NCI-H128 (cell line): ENCODE results near the gene TMEM8B.

Source experiments
- DNase-seq: peaks from one replicate; lab custom pipeline; 2025; ENCODE audit not compliant: unreplicated experiment; lab: John Stamatoyannopoulos, UW

The TMEM8B gene, protein sequence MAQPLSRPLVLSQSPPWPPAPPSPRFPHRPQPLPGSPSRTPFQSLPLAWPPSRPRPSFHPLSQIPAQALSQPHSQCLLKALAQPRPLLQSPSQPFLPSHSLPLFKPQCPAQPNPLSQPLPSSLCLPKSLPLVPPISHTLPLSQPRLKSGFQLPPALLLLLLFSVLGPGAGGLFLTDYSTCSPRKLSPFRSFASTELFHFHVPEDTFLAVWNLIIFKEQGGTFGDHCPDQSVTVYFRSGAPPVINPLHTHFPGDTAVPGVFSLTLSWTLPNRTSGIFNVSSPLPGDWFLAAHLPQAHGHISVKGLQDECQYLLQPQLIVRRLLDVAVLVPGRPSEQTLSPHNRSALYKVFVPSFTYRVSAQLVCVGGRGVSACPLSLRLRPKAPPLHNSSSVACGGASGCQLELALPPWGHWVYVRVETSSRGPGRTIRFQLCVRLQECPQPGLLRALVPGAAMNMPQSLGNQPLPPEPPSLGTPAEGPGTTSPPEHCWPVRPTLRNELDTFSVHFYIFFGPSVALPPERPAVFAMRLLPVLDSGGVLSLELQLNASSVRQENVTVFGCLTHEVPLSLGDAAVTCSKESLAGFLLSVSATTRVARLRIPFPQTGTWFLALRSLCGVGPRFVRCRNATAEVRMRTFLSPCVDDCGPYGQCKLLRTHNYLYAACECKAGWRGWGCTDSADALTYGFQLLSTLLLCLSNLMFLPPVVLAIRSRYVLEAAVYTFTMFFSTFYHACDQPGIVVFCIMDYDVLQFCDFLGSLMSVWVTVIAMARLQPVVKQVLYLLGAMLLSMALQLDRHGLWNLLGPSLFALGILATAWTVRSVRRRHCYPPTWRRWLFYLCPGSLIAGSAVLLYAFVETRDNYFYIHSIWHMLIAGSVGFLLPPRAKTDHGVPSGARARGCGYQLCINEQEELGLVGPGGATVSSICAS

DNA sequence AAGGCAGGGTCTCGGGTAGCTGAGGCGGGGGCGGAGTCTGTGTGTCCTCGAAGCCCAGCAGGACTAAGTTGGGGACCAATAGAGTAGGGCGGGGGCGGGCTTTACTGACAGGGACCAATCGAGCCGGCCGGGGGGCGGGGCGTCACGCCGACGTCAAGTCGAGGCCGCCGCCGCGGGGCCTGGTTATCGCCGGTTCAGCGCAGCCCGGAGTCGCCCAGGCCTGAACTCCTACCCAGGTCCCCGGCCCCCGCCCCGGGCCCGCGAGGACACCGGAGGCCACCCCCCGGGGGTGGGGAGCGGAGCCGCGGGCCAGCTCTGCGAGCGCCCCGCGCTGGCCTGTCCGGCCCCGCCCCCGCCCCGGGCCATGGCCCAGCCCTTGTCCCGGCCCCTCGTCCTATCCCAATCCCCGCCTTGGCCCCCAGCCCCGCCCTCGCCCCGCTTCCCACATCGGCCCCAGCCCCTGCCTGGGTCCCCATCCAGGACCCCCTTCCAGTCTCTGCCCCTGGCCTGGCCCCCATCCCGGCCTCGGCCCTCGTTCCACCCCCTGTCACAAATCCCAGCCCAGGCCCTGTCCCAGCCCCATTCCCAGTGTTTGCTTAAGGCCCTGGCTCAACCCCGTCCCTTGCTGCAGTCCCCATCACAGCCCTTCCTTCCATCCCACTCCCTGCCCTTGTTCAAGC lies at the start of gene TMEM8B:
TSS of gene TMEM8B (plus strand) at position 145 of the 680 bp plus-strand sequence. CDS start at position 365, 220 bp downstream.
- peak; percentile 79 for DNase-seq

DNA sequence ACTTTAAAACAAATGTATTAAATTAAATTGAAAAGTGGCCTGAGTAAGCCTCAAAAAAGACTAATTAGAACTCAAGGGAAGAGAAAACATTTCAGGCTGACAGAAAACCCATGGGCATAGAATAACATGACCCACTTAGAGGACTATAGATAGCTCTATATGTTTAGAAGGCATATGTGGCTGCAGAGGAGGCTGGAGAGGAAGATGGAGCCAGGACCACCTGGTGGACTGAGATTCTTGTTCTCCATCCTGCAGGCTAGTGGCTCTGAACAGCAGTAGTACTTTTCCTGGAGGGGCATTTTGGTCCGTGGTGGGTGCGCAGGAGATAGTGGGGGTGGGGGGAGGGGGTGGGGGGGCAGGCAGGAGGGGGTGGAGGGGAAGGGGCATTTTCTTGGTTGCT lies 48.0 kb upstream of the TMEM8B start:
- DNase-seq: no peak

DNA sequence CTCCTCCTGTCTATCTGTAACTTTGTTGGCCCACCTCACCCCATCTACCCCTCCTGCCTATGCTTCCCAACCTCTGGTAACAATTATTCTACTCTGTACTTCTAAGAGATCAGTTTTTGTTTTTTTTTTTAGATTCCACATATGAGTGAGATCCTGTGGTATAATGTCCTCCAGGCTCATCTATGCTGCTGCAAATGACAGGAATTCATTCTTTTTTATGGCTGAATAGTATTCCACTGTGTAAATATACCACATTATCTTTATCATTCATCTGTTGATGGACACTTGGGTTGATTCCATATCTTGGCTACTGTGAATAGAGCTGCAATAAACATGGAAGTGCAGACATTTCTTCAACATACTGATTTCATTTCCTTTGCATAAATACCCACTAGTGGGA lies 45.6 kb upstream of the TMEM8B start:
- DNase-seq: no peak

DNA sequence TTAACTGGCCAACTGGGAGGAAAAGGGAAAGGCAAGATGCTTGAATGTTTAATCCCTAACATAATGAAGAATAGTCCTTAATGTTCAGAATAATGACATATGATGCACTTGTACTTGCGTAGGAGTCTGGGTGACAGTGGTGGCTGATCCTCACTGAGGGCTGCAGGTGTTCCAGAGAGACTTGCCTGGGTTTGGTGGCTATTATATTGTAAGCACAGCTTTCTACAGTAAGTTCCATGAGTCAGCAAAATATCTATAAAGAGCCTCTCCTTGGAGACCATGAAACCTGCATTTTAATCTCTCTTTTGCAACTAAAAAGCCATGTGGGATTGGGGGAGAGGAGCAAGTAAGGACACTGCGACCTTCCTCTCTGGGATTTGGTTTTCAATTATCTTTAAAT lies 39.5 kb upstream of the TMEM8B start:
- no peak for DNase-seq

DNA sequence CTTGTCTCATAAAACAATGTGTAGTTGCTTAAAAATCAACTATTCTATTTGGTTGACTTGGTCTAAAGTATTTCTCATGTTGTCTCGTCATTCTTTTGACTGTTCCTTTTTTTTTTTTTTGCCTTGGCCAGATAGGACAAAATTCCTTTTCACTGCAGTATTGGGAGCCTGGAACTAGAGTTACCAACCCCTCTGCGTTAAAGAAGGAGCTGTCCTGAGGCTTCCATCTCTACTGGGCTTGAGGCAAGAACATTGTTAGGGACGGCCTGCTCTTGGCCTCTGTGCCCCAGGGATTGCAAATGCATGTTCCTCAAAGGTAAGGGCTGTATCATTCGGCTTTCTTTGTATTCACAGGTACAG lies 39.0 kb upstream of the TMEM8B start:
- DNase-seq: no peak

DNA sequence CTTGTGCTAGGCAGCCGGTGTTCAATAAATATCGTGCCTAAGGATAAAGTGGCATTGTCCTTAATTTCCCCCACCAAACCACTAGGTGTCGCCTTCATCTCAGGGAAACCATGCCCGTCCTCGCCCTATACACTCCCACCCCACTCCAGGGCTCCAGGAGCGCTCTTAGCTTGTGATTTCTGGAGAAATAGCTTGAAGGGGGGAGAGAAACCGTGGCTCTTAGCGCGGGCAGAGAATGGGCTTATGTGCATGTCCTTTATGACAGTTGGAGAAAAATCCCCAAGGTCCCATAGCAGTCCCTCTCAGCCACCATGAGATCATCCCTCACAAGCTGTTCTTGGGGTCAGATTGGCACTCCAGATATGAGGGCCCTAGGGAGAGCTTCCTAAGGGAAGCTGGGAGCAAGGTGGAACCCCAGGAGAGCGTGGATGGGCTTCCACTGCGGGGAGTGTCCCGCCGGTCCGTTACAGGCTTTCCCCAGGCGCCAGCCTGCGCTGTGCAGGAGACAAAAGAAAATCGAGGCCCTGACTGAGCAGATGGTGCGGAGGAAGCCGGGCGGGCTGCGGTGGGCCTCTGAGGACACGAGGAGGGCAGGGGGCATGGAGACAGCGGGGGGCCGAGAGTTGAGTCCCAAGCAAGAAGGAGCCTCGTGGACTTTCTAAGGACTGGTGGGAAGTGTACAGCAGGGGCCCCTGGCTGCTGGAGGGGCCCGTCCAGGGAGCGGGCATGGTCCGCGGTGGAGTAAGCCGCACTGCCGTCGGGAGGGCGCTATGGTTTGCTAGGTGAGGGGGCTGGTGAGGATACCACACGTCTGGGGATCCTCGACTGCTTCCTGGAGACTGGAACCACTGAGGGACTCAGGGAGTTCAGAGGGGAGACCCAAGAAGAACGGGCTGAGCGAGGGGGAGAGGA lies 38.4 kb upstream of the TMEM8B start:
- DNase-seq: peak; percentile 47

DNA sequence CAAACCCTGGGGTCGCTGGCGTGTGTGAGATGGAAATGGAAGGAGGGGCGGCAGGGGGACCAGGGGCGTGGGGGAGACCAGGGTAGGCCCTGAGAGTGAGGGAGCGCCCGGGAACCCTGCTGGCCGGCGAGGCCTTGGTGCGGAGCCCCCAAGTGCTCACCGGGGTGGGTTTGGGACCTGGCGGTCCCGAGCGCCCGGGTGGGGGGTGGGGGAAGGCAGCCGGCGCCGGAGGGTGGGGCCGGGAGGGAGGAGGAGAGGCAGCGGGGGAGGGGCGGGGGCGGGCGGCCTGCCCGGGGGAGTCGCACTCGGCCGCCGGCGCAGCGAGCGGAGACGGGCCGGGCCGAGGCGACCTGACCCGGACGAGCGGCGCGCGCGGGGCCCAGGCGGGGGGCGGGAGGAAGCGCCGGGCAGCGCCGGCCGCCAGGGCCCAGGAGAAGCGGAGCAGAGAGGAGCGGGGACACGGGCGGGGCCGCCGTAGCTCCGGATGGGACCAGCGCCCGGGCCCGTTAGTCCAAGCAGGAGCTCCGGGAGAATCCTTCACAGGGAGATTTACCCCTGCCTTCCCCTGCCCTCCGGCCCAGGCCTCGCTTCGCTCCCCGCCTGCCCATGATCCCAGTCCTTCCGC lies 37.6 kb upstream of the TMEM8B start, which contains the start of gene NPR2:
TSS of gene NPR2 (plus strand) at position 295 of the 625 bp plus-strand sequence. CDS start 818 bp downstream, outside the sequence.
- no peak for DNase-seq

DNA sequence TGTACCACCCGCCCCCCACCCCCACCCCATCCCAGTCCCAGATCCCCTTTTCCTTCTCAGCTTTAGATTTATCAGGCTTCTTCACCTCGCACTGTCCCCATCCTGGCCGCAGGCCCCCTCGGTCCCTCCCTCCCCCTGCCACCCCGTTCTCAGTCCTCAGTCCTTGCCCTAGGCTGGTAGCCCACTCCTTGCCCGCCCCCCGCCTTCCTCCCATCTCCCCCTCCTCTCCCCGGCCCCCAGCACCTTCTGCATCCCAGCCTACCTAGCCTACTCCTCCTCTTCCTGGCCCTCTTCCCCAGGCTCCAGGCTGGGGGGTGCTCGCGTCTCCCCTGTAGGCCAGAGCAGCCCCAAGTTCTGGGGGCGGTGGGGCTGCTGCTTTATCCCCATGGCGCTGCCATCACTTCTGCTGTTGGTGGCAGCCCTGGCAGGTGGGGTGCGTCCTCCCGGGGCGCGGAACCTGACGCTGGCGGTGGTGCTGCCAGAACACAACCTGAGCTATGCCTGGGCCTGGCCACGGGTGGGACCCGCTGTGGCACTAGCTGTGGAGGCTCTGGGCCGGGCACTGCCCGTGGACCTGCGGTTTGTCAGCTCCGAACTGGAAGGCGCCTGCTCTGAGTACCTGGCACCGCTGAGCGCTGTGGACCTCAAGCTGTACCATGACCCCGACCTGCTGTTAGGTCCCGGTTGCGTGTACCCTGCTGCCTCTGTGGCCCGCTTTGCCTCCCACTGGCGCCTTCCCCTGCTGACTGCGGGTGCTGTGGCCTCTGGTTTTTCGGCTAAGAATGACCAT lies 36.8 kb upstream of the TMEM8B start:
- DNase-seq: no peak

DNA sequence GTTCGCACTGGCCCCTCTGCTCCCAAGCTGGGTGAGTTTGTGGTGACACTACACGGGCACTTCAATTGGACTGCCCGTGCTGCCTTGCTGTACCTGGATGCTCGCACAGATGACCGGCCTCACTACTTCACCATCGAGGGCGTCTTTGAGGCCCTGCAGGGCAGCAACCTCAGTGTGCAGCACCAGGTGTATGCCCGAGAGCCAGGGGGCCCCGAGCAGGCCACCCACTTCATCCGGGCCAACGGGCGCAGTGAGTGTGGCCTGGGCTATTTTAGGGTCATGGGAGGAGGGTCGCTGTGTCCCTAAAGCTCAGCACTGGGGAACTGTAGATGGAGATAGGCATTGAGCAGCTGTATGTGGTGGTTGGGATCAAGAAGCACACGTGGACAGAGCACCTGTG lies 36.2 kb upstream of the TMEM8B start:
- DNase-seq: no peak

DNA sequence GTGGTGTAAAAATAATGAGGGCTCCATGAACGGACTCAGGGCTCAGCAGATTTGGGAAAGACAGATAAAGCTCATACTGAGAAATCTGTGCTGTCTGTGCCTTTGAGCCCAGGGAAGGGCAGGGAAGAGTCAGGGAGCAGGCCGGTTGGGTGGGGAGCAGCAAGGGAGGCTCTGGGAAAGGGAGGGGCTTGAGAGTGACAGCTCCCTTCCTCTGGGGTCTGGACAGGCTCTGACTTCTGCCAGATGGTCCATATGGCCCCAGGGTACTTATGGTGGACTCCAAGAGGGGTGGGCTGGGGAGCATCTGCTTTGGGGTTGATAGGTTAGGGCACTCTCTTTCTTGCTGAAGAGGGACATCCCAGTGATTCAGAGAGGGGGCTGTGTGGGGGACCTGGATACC lies 35.6 kb upstream of the TMEM8B start:
- no peak for DNase-seq

DNA sequence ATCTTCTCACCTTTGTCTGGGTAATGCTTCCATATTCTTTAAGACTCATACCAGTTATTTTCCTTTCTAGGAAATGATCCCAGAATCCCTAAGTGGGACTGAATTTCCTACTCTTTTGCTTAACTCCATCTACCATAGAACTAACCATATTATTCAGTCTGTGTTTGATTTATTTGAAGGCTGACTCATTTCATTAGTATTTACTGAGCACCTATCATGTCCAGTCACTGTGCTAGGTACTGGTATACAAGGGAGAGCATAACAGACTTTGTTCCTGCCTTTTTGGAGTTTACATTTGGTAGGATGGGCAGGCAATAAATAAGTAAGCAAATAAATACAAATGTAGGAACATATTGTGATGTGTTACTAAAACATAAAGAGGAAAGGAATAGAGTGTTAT lies 33.3 kb upstream of the TMEM8B start:
- no peak for DNase-seq

DNA sequence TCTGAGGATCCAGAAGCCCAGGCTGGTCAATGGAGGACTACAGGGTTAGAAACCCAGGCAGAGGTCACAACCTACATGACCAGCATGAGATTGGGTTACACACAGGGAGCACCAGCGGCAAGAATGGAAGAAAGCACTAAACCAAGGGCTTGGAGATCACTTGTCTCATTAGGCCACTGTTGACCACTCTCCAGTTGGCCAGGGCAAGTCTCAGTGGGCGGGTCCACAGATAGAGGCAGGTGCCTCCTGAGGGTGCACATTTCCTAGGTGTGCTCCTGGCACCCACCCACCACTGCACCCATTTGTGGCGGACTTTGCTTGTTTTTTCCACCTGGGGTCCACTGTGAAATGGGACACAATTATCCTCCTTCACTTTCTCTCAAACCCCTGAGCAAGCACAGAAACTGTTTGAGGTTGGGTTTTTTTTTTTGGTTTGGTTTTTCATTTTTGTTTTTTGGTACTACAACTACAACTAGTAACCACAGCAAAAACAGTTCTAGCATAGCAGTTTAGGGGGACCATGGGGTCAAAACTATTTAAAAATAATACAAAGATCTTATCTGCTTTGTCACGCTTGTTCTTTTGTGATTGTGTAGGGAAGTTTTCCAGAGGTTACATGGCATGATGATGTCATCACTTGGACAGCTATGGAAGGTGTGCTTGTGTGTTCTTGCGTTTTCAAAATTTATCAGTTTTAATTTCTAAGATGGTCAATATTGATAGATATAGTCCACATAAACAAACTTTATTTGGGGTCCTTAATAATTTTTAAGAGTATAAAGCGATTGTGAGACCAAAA lies 31.5 kb upstream of the TMEM8B start:
- DNase-seq: no peak

DNA sequence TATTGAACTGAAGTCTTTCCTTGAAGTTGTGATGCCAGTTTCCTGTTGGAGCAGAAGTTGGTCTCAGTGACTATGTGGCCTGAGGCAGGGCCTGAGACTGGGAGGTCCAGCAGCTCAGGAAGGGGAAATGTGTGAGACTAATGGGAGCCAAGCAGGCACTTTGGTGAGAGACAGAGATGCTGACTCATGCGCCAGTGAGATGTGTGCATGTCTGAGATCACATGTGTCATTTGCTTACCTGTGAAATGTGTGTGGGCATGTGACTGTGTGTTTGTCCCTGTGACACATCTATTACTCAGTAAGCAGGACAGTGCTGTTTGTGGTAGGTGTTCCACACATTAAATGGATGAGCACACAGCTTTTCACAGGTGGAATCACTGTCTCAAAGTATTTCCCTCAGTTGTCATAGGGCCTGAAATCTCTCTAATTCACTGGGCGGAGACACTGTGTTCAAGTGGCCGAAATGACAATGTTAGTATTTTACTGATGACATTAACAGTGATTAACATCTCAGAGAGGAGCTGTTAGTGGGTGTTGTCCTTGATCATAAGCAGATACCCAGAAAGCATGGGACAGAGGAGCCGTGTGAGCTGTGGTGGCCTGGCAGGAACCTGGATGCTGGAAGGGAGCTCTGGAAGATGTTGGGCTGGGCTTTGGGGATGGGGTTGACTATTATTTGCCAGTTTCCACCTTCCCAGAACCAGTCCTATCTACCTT lies 30.2 kb upstream of the TMEM8B start:
- no peak for DNase-seq

DNA sequence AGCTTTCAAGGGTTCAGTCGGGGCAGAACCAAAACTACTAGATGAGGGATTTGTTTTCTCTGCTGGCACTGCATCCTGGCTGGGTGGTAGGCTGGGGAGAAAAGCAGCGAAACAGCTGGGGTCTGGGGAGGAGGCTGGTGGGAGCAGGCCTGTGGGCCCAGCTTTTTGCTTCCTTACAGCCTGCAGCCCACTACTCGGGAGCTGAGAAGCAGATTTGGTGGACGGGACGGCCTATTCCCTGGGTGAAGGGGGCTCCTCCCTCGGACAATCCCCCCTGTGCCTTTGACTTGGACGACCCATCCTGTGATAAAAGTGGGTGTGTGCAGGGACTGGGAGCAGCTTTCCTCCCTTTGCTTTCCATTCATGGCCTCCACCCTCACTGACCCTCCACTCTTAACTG lies 28.5 kb upstream of the TMEM8B start:
- DNase-seq: no peak

DNA sequence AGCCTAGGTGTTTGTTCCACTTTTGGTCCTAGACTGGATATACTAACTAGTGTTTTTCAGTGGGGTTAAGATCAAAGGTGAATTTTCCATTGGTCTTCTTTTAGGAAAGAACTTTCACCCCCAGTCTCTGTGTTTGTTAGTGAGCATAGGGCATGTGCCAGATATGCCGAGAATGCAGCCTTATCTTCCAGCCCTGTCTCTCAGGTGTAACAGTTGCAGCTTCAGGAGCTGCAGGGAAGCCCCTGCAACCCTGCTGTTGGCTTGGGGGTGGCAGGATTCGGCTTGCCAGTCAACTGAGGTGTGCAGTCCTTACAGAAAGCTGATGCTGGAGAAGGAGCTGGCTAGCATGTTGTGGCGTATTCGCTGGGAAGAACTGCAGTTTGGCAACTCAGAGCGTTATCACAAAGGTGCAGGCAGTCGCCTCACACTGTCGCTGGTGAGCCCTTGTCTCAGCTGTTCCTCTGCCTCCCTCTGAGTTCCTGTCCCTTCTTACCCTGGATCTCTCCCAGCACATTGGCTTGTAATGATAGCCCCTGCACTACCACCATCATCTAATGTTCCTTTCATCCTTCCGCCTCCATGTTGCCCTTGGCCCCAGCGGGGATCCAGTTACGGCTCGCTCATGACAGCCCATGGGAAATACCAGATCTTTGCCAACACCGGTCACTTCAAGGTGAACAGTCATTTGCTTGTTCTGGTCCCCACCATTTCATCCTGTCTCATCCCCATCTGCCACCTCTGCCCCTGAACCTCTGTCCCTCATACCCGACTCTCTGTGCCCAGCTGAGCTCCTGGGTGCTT lies 27.5 kb upstream of the TMEM8B start:
- no peak for DNase-seq

DNA sequence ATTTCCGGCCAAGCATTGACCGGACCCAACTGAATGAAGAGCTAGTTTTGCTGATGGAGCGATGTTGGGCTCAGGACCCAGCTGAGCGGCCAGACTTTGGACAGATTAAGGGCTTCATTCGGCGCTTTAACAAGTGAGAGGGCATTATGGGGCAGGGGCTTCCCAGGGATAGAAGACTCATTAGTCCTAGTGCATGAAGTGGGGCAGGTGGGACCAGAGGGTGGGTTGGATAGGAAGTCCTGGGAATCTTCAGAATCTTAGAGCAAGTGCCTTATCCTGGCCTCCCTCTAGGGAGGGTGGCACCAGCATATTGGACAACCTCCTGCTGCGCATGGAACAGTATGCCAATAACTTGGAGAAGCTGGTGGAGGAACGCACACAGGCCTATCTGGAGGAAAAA lies 22.9 kb upstream of the TMEM8B start:
- no peak for DNase-seq

DNA sequence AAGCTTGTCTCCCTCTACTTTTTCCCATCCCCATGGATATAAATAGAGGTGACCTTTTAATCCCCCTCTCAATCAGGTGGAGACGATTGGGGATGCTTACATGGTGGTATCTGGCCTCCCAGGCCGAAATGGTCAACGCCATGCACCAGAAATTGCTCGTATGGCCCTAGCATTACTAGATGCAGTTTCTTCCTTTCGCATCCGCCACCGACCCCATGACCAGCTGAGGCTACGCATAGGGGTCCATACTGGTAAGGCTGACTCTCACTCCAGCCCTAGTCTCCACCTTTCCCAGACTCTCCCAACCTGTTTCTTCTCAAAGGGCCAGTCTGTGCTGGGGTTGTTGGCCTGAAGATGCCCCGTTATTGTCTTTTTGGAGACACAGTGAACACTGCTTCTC lies 20.6 kb upstream of the TMEM8B start:
- DNase-seq: no peak
